ENCODE data around the gene DEFB115. TPM values are rescaled to one million over a fixed set of nuclear protein-coding genes. Genes with fewer than 3 reads are reported as not detected.

The DEFB115 gene
- total RNA-seq: not detected
- polyA plus RNA-seq (2013, experiment 1 of 2): not detected
- polyA plus RNA-seq (2013, experiment 2 of 2): not detected
- total RNA-seq: 0 reads per million in 172 experiments

GRCh38 chr20:31257364-31257763 lies at the start of gene DEFB115:
DEFB115 (plus strand) TSS chr20:31257664; CDS start chr20:31257664, 0 bp downstream.
- Histone ChIP-seq H3K27ac (ENCODE audit: low read depth in 1 of 2, low read length in 2 of 2) (no peak within 1 kb of the TSS), H3K4me3 (ENCODE audit: low read length) (no peak within 1 kb of the TSS), H3K9me3 (ENCODE audit: control insufficient read depth in 1 of 2, insufficient read depth in 1 of 2, low read length in 2 of 2) (peaks cover 0 to 10% of the 10 kb centered on the region in 2 experiments), H3K36me3 (ENCODE audit: insufficient read depth, low read length) (no peaks in the 10 kb centered on the region), H3K4me1 (ENCODE audit: insufficient read depth, low read length) (no peaks in the 10 kb centered on the region), H3K27me3 (ENCODE audit: control insufficient read depth in 1 of 2, insufficient read depth in 2 of 2, low read length in 2 of 2) (no peaks in the 10 kb centered on the region)
- H3K27me3 Mint-ChIP-seq: no peaks in the 10 kb centered on the region
- no peak within 1 kb of the TSS for H3K27ac Mint-ChIP-seq
- intact Hi-C loops (cut with DNase I, micrococcal nuclease): no loop called here
- ChIA-PET POLR2A (no interaction called here), CTCF (no interaction called here)
- TF ChIP-seq CTCF (IDR thresholded peaks at IDR 0.05): no peak
- ATAC-seq (ENCODE audit: poor library complexity): no peak
- no peaks in the 10 kb centered on the region for H3K4me1 Mint-ChIP-seq (ENCODE audit: low read depth)
- no peaks in the 10 kb centered on the region for H3K36me3 Mint-ChIP-seq (ENCODE audit: low read depth)
- H3K9me3 Mint-ChIP-seq: peaks cover 2% of the 10 kb centered on the region
- no peak within 1 kb of the TSS for H3K4me3 Mint-ChIP-seq
- no peak for DNase-seq

- DNase-seq (no peak), ATAC-seq (ENCODE audit: poor library complexity) (no peak)
- no peak for TF ChIP-seq CTCF (IDR thresholded peaks at IDR 0.05)
- H3K27ac Mint-ChIP-seq: no peak overlapping the region
- no peaks in the 10 kb centered on the region for H3K9me3 Mint-ChIP-seq
- H3K4me3 Mint-ChIP-seq: no peak overlapping the region
- no peak overlapping the region for H3K27ac ChIP-seq (ENCODE audit: low read depth in 1 of 2, low read length in 2 of 2)
- ChIA-PET POLR2A (no interaction called here), CTCF (no interaction called here)
- H3K9me3 ChIP-seq (ENCODE audit: control insufficient read depth in 1 of 2, insufficient read depth in 1 of 2, low read length in 2 of 2): peaks cover 83 to 100% of the 10 kb centered on the region in 2 experiments
- no peaks in the 10 kb centered on the region for H3K4me1 ChIP-seq (ENCODE audit: insufficient read depth, low read length)
- no peak overlapping the region for H3K4me3 ChIP-seq (ENCODE audit: low read length)
- H3K4me1 Mint-ChIP-seq (ENCODE audit: low read depth): no peaks in the 10 kb centered on the region
- H3K27me3 Mint-ChIP-seq: no peaks in the 10 kb centered on the region
- intact Hi-C loops (cut with DNase I, micrococcal nuclease): no loop called here
- no peaks in the 10 kb centered on the region for H3K36me3 ChIP-seq (ENCODE audit: insufficient read depth, low read length)
- no peaks in the 10 kb centered on the region for H3K27me3 ChIP-seq (ENCODE audit: control insufficient read depth in 1 of 2, insufficient read depth in 2 of 2, low read length in 2 of 2)
- H3K36me3 Mint-ChIP-seq (ENCODE audit: low read depth): no peaks in the 10 kb centered on the region
Measured at GRCh38 chr20:31236953-31237352, 20.5 kb upstream of the DEFB115 start.

- Mint-ChIP-seq H3K27ac (no peak overlapping the region), H3K36me3 (ENCODE audit: low read depth) (no peaks in the 10 kb centered on the region), H3K4me3 (no peak overlapping the region), H3K9me3 (no peaks in the 10 kb centered on the region), H3K27me3 (no peaks in the 10 kb centered on the region), H3K4me1 (ENCODE audit: low read depth) (no peaks in the 10 kb centered on the region)
- DNase-seq (no peak), ATAC-seq (ENCODE audit: poor library complexity) (no peak)
- CTCF ChIA-PET: no interaction called here
- intact Hi-C loops (cut with DNase I, micrococcal nuclease): no loop called here
- H3K27ac ChIP-seq (ENCODE audit: low read depth in 1 of 2, low read length in 2 of 2): no peak overlapping the region
- POLR2A ChIA-PET: no interaction called here
- H3K9me3 ChIP-seq (ENCODE audit: control insufficient read depth in 1 of 2, insufficient read depth in 1 of 2, low read length in 2 of 2): peaks cover 83 to 100% of the 10 kb centered on the region in 2 experiments
- no peaks in the 10 kb centered on the region for H3K4me1 ChIP-seq (ENCODE audit: insufficient read depth, low read length)
- H3K27me3 ChIP-seq (ENCODE audit: control insufficient read depth in 1 of 2, insufficient read depth in 2 of 2, low read length in 2 of 2): no peaks in the 10 kb centered on the region
- no peak overlapping the region for H3K4me3 ChIP-seq (ENCODE audit: low read length)
- no peak for TF ChIP-seq CTCF (IDR thresholded peaks at IDR 0.05)
- H3K36me3 ChIP-seq (ENCODE audit: insufficient read depth, low read length): no peaks in the 10 kb centered on the region
Measured at GRCh38 chr20:31237763-31238162, 19.7 kb upstream of the DEFB115 start.

Measured in CD4-positive, alpha-beta T cell (primary cell).